HUDEP-2 (cell line): ENCODE data around the gene CDRT4.
"Not testable (repeated sequence)": the region's sequence is repeated elsewhere in the genome, so short reads cannot be mapped to it uniquely, and the experiment has no call there.

Experiments used
- DNase-seq, 76 experiments: peaks; one replicate each; lab custom pipeline; 2025; ENCODE audit not compliant: unreplicated experiment in 76 of 76; lab: John Stamatoyannopoulos, UW

The CDRT4 gene

DNA sequence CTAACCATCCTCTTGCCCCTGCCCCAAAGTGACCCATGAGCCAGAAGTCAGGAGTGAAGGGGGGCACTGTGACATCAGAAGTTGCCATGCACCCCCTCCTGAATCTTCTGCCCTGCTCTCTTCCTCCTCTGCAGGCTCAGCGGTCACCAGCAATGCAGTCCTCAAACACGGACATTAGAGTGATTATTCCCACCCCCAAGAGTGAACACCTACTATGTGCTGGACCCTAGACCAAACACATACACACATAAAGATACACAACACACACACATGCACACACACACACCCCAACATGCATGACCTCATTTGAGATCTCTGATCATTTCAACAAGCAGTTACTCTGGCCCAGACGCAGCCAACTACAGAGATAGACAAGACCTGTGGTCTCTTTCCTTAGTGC lies at the start of gene CDRT4:
Gene CDRT4 (minus strand): TSS at position 30 of the 400 bp plus-strand sequence. CDS start 27,383 bp downstream, outside the sequence.
- DNase-seq, result no peak

DNA sequence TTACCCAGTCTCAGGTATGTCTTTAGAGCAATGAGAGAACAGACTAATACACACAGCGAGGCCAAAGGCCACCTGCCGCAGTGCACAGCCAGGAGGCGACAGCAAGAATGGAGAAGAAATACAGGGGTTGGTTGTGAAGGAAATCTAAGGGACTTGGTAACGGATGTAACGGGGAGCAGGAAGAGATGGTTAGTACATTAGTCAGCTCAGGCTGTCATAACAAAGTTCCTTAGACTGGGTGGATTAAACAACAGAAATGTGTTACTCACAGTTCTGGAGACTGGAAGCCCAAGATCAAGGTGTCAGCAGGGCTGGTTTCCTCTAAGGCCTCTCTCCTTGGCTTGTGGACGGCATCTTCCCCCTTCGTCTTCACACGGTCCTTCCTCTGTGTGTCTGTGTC lies 48.7 kb upstream of the CDRT4 start:
- DNase-seq, result no peak

DNA sequence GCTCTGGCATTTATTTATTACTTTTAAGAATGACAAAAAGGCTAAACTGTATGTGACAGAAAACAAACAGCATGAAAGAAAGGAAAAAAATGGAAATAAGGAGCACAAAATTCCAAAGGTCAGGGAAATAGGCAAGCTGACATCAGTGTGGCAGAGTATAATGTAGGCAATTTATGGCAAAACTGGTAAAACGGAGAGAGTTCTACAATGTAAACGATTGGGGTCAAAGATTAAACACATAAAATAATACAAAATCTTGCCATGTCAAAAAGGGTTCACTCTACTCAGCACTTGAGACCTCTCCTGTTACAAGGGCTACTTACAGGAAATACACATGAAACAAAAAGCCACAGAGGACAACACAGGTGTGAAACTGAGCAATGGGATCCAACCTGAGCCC lies 47.0 kb upstream of the CDRT4 start:
- DNase-seq, result no peak

DNA sequence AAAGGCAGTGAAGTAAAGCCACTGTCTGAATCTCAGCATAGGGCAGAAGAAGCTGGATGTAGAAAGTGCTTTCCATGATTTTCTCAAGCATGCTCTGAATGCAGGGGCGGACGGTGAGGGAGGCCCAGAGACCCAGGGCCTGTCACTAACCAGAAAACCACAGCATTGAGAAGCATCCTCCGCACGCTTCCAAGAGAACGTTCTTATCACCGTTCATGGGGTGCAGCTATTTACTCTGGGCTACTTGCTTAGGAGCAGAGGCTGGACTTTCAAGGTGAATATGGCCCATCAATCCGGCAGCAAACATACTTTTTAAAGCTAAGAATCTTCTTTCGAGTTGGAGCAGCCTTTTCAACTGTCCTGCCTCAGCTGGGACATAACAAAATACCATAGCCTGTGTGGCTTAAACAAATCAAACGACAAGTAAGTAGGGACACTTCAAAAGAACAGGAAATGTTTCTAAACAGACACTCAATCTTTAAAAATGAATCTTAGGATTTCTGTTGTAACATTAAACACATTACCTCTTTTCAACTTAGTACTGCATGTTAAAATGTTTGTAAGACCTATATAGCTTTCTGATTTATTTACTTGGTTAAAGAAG lies 46.5 kb upstream of the CDRT4 start:
- DNase-seq, result no peak

DNA sequence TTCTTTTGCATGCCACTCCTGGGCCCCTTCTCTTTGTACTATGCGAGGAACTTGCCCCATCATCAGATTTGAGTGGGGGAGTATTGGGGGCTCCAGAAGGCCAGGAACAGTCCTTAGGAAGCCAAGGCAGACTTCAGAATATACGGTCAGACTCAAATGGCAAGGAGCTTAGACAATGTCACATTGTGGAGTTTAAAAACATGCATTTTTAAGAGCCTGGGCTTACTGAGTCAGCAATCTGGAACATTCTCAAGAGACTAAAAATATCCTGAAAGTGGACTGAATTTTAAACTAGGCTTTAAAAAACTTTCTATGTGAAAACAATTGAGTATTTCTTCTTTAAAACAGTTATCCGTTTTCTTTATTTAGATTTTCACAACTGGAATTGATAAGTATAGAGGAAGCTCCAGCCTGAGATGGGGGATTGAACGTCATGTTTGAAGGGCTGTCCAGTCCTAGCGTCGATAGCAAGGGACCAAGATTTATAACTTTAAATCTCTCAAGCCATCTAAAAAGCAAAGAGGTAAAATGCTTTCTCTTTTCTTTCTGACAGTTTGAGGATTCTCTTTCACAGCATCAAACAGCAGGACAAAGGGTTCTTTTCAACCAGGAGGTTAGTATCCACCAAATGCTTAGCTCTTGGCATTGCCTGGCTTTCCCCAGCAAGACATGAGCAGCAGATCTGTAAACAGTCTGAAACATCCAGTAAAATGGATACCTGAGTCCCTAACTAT lies 45.8 kb upstream of the CDRT4 start:
- no peak for DNase-seq

DNA sequence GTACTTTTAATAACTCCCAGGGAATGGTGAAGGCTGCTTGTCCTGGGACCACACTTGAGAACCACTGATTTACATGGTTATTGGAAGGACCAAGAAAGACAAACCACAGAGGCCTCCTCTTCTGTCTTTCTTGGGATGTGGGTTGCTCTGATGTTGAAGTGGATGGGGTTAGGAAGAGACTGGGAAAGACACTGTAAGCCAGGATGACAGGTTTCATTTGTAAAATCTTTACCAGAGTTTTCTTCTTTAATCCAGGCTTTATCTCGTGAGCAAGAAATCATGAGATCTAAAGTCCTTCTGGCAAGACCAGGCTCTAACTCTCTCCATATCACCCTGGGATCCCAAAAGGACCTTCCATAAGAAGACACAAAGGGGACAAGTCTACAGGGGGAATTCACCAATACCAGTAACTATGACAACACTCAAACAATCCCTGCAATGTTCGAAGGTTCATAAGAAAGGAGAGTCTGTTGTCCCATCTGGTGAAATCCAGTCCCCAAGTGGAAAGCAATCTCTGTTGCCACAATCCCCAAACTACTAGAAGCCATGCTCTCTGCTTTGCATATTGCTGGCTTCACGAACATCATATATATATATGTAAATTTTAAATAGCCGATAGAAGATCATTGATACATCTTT lies 44.8 kb upstream of the CDRT4 start:
- DNase-seq, result no peak

GRCh38 chr17:15511142-15511541 lies 43.7 kb upstream of the CDRT4 start:
- no peak for DNase-seq

DNA sequence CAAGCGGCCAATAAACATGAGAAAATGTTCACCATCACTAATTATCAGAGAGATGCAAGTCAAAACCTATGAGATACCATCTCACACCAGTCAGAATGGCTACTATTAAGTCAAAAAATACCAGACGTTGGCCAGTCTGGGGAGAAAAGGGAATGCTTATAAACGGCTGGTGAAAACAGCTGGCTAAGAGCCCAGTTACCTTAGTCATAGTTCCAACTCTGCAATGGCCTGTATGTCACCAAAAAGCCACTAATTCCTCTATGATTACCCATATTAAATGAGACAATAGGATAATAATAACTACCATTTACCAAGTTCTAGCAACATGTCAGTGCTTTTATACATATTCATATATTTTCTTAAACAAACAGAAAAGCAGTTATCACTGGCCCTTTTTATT lies 42.9 kb upstream of the CDRT4 start:
- DNase-seq, result peak in 3 of 76 experiments; percentile 7 to 32 (median 16)

GRCh38 chr17:15509095-15509494 lies 41.7 kb upstream of the CDRT4 start:
- no peak for DNase-seq

GRCh38 chr17:15508466-15508865 lies 41.0 kb upstream of the CDRT4 start:
- no peak for DNase-seq

GRCh38 chr17:15507896-15508295 lies 40.5 kb upstream of the CDRT4 start:
- no peak for DNase-seq

- DNase-seq, result no peak
Measured at GRCh38 chr17:15507001-15507400, 39.6 kb upstream of the CDRT4 start.

GRCh38 chr17:15505708-15506107 lies 38.3 kb upstream of the CDRT4 start:
- not testable (repeated sequence) for DNase-seq

DNA sequence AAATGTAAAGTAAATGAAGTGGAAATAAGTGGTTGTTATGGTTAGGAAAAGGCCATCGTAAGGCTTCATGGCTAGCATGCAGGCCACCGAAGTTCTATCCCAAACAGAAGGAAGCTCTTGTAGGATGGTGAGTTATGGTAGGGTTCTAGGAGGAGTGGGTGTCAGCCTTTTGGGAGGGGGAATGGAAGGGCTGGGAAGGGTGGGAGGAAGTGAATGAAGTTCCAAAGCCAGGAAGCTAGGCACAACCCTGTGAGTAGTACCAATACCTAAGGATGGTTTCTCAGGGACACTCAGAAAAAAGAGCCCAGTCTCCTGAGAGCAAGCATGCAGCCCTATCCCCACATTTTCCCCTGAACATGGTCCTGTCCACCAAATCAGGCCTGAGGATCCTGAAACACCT lies 36.3 kb upstream of the CDRT4 start:
- no peak for DNase-seq

GRCh38 chr17:15502369-15503112 lies 35.1 kb upstream of the CDRT4 start:
- peak in 72 of 76 experiments; percentile 9 to 85 (median 71) for DNase-seq

DNA sequence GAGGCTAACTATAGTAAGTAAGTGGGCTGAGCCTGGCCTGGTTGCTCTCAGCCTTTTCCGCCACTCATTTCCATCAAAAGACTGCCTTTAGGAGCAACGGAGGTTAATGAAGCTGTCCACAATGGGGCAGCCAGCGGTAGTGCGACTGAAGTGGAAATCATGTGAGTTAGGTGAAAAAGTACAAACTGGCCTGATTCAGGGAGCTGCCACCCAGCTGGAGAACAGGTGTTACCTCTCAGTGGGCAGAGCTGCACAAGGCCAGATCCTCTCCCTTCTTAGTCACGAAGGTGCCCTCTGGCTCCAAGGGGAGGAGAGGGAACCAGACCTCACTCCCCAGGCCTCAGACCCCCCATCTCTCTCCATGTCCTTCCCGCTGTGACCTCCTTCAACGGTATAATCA lies 34.4 kb upstream of the CDRT4 start:
- no peak for DNase-seq

DNA sequence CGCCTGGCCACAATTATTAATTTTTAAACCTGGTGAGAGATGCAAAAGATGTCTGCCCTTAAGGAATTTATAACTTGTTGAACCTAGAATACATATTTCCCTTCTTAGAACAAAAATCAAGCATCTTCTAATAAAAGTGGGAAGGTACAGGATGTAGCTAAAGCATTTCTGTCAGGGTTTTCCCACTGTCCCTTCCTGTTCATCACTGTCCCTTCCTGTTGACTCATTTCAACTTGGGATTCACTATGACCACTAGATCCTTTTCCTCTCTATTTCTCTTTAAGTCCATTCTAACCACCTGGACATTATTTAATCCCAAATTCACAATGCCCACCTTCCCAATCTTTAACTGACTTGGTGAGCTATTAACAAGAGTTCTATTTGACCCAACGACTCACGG lies 33.9 kb upstream of the CDRT4 start:
- no peak for DNase-seq

- peak in 23 of 76 experiments; percentile 1 to 30 (median 10) for DNase-seq
Measured at GRCh38 chr17:15498107-15498506, 30.7 kb upstream of the CDRT4 start.

DNA sequence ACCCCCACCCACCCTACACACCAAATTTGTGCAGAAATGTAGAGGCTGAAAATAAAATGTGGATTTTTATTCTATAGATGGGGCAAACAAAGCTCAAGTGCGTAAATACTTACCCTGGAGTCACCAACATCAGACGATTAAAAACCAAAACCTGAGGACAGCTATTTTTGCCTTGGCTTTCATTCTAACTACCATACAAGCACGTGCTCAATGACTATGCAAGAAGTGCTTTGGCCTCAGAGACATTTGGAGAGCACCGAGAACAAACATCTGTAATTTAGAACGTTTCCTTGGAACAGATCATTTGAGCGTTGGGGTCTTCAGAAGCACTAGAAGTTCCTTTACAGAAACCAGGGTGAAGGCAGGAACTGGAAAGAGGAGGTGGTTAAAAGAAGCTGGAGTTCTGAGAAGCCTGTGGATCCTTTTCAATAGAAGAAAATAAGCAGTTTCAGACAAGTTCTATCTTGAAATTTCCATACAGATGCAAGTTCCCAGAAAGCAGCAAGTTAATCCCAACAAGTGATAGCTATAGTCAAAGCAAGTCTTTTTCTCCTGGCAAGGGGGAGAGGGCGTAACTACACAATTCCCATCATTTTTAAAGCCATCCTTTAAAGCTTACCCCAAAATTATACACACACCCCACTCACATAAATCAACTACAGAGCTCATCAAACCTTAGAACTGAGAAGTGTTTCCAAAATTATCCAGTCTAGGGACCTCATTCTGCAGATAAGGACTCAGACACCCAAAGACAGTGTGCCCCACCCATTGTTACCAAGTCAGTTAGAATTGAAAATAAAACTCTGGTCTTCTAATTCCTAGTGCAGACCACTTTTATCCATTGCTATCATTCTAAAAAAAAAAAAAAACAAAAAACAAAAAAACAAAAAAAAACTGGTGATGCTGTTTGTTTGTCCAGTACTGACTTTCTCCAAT lies 29.6 kb upstream of the CDRT4 start:
- DNase-seq, result peak in 12 of 76 experiments; percentile 5 to 22 (median 12)

GRCh38 chr17:15494821-15495220 lies 27.4 kb upstream of the CDRT4 start:
- DNase-seq, result no peak
